DMS79 treated with DMSO at 0.1 percent for 48 hours (cell line): Measurements from ENCODE around the gene PGBD2.
A peak's percentile ranks its signal among the peaks of the same experiment; 100 is the strongest.
"Not testable (repeated sequence)": the region's sequence is repeated elsewhere in the genome, so short reads cannot be mapped to it uniquely, and the experiment has no call there.

Source experiments
- DNase-seq: peaks from one replicate; lab custom pipeline; 2025; lab: John Stamatoyannopoulos, UW

PGBD2 gene, protein sequence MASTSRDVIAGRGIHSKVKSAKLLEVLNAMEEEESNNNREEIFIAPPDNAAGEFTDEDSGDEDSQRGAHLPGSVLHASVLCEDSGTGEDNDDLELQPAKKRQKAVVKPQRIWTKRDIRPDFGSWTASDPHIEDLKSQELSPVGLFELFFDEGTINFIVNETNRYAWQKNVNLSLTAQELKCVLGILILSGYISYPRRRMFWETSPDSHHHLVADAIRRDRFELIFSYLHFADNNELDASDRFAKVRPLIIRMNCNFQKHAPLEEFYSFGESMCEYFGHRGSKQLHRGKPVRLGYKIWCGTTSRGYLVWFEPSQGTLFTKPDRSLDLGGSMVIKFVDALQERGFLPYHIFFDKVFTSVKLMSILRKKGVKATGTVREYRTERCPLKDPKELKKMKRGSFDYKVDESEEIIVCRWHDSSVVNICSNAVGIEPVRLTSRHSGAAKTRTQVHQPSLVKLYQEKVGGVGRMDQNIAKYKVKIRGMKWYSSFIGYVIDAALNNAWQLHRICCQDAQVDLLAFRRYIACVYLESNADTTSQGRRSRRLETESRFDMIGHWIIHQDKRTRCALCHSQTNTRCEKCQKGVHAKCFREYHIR

DNA sequence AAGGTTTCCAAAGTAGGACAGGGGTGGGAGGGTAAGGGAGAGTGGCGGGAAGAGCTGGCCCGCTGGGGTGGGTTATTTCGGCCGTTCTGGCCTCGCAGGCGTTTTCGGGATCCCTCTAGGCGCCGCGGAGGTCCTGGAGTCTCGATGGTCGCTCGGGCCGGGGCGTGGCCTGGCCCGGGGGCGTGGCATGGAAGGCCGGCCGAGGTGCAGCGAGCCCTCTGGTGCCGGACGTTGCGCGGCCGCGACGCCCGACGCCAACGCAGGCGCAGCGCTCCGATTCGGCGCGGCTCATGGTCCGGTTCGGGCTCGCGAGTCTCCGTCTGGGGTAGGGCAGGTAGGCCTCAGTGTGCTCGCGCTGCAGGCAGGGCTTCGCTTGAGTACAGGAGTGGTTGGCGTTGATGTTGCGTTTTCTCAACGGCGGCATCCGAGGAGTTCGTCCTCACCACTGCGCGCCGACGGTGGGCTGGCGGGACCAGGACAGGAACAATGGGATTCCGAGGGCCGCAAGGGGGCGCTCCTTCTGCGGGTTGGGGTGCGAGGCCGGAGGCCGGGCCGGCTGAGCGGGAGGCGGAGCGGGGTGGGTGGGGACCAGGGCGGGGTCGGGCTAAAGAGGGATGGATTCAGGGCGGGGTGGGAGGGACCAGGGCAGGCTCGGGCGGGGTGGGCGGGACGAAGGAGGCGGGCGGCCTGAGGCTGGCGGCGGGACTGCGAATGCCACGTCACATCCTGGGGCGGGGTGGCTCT lies at the start of gene PGBD2:
Gene PGBD2, plus strand, starts transcription at position 227 of the 744 bp plus-strand sequence. CDS start 7,628 bp downstream, outside the sequence.
- peak; percentile 89 for DNase-seq

DNA sequence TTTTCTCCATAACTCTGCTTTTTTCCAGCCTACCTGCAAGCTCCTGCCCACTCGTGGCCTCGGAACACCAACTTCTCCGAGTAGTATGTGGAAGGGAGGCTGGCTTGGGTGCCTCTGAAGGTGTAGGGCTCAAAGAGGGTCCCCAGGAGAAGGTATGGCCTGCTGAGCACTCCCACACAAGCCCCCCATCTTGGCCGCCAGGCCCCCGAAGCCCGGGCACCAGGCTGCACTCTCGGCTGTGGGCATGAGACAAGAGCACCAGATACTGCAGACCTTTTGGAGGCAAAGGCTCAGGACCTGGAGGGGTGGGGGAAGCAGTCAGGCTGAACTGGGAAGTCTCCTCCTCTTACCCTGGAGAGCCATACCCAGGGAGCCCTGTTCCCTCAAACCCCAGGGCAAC lies 48.8 kb upstream of the PGBD2 start:
- DNase-seq, result no peak

DNA sequence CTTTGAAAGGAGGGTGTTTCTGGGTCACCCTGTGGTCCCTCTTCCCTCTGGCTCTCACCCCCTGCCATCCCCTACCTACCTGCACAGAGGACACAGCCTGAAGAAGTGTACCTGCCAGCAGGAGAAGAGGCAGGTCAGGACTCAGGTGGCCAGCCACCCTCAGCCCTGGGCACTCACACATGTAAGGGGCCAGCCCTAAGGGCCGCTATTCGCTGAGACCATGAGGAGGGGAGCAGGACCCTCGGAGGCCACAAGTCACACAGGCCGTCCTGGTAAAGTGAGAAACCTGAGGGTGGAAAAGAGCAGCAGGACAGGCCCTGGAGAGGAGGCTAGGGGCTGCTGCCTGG lies 48.3 kb upstream of the PGBD2 start:
- DNase-seq, result no peak

DNA sequence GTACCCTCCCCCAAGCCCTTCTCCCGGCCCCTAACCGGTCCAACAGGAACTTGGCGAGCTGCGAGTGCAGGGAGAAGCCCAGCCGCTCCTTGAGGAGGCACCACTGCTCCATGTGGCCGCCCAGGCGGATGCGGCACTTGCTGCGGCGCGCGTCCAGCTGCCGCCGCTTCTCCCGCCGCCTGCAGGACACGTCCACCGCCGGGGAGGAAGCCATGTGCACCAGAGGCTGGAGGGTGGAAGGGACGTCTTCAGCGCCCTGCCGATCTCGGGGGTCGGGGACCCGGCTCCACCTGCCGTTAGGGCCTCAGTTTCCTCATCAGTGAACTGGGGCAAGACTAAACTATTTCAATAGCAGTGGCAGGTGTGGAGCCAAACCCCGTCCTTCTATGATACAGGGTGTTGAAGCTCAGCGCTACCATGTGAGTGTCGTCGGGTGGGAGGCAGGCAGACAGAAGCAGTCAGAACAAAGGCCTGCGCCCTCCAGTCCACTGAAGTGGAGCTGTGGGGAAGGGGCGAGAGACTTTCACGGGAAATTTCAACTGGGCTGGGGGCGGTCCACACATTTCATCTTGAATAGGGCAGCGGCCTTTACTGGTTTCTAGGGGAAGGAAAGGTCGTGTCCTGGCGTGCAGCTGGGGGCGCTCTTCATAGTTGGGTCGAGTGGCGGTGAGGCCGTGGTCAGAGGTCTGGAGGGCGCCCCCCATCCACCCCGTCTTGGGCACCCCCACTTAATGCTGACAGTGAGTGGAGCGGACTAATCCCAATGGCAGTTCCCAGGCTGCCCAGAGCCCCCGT lies 47.7 kb upstream of the PGBD2 start:
- DNase-seq, result peak; percentile 67

DNA sequence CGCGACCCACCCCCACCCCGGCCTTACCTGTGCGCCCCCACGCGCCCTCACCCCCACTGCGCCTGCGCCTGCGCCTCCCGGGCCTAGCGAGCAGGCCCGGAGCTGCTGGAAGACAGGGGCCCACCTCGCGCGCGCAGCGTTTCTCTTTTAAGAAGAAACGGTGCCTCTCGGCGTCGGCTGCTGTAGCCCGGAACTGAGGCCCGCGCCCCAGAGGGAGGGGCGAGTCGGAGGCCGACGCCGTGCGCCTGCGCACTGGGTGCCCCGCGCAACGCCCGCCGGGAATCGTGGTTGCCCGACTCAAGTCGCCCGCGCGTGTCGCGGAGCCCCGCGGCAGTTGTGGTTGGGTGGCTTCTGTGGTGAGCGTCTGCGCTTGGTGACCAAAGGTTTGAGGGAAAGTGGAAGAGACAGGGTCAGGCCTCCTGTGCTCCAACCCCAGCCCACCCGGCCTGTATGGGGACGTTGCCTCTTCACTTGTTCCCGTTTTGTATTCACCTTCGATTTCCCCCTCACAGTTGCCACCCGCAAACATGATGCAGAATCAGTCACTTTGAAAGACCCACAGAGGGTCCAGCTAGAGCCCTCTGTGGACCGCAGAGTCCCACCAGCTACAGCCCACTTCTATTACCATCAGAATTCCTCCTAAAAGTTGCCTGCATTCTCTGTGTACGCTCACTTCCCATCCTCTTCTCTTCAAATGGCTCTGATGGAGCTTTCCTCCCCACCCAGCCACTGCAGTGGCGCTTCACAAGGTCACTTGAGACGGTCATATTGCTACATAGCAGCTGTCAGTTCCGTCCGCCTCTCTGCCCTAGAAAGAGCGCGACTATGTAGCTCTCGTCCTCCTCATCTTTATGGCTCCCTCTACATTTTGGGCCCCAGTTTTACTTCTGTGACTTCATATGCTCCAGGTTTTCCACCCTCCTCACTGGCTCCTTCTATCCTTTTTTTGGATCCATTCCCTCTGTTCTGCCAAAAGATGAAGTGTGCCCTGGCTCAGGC lies 46.8 kb upstream of the PGBD2 start, which contains the start of gene ZNF692:
Gene ZNF692, minus strand, starts transcription at position 195 of the 999 bp plus-strand sequence. CDS start 776 bp downstream, outside the sequence.
- DNase-seq, result peak; percentile 97

DNA sequence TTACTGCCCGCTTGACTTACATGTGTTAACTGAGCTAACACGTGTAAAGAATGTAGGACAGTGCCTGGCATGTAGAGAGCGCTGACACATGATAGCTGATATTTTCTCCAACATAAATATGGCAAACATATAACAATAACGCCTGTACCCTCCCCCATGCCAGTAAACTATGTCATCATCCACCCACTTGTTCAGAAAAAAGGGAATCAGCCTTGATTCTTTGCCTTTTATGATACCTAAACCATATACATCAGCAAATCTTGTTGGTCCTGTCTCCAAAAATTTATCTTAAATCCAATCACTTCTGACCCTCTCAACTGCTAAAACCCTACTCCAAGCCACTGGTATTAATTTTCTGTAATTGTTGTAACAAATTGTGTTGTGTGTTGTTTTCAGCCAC lies 46.0 kb upstream of the PGBD2 start:
- DNase-seq, result no peak

DNA sequence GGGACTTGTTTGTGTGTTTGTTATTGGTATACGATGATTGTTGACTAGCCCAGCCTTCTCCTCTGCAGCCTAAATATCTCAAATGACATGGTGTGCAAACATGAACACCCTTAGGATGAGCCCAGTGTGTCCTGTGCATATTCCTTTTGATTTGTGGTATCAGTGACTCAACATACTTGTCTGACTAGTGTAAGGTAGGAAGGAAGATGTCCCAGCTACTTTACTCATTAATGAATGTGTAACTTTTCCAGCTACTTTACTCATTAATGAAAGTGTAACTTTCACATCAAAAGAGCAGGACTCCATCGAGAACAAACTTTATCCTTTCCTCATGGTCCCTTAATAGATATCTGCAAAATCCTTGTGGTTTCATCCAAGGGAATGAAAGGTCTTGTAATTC lies 44.4 kb upstream of the PGBD2 start:
- no peak for DNase-seq

DNA sequence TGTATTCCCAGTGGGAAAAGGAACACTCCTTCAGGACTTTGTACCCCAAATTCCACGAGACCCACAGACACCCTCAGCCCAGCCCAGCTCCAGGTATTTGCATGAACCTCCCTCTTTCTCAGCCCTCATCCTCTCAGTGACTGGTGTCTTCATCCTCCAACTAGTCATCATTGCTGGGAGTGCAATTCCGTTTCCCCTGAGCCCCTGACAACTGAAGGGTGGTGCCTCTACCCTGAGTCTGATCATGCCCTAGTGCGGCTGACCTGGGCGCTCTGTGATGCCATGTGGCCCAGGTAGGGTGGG lies 43.4 kb upstream of the PGBD2 start:
- no peak for DNase-seq

DNA sequence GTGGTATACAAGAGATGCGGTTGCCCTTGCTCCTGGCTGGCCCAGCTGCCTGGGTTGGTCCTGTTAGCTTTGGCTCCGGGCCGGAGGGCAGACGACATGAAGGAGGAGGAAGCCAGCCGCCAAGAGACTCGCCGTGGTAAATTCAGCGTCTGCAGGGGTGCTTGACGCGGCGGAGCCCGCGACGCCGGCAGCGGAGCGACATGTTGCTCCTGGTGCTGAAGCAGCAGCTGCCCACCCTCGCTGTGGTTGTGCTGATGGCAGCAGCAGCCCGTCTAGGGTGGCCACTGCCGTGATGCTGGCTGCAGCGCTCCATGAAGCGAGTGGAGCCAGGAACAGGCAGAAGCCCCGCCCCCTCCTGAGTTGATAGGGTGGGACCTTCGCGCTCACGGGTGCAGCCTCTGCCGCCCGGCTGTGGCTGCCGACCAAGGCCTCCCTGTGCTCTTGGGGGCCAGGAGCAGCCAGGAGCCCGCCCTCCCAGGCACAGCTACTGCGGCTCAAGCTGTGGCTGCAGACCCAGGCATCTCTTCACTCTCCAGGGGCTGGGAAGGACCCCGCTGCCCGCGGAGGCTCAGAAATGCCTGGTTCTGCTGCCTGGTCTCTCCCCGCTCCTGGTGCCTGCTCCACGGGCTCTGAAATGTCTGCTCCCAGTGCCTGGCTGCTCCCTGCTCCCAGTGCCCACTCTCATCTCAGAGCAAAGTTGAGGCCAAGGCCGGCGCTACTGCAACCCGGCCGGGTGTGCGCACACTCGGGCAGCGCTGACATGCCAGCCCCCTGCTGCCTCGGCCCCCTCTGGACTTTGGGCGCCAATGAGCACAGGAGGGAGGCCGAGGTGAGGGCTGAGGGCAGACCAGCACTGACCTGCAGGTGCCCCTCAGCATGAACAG lies 42.8 kb upstream of the PGBD2 start:
- DNase-seq, result peak; percentile 90

DNA sequence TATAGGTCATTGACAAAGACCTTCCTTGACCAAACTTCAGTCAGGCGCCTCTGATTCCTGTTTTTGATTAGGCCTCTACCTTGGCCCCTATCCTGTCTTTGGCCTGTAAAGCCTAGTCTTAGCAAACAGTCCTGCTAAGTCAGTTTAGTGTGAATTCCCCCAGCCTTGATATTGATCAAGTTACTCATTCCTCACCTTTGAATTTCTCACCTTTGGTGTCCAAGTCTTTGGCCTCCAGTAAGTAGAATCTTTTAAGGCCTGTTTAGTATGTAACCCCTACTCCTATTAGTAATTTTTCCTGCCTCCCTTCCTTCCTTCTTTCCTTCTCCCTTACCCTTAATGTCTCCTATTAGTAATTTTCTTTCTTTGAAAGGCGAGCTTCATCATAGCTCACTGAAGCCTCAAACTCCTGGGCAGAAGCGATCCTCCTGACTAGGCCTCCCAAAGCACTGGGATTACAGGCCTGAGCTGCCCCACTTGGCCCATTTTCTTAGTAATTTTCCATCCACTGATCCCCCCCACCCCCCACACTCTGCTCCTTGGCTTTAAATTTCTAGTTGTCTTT lies 34.1 kb upstream of the PGBD2 start:
- no peak for DNase-seq

DNA sequence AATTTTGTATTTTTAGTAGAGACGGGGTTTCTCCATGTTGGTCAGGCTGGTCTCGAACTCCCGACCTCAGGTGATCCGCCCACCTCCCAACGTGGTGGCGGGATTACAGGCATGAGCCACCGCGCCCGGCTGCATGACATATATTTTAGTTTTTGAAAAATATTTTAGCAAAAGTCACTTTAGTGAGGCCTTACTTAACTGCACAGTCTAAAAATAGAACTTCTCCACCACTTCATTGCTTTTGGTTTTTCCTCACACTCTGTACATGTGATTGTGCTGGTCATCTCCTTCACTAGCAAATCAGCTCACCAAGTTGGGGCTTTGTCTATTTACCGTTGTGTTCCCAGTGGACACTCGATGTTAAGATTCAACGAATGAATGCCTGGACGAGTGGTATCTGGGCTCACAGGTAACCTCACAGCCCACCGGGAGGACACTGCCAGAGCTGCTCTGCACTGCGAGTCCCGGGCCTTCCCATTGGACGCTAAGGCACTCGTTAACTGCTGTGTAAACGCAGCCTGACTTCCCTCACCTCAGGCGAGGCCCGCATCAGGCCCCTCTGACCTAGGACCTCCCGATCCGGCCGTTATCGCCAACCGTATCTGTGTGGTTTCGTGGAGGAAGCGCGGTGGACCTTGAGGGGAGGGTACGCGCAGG lies 33.2 kb upstream of the PGBD2 start:
- DNase-seq, result peak; percentile 74

DNA sequence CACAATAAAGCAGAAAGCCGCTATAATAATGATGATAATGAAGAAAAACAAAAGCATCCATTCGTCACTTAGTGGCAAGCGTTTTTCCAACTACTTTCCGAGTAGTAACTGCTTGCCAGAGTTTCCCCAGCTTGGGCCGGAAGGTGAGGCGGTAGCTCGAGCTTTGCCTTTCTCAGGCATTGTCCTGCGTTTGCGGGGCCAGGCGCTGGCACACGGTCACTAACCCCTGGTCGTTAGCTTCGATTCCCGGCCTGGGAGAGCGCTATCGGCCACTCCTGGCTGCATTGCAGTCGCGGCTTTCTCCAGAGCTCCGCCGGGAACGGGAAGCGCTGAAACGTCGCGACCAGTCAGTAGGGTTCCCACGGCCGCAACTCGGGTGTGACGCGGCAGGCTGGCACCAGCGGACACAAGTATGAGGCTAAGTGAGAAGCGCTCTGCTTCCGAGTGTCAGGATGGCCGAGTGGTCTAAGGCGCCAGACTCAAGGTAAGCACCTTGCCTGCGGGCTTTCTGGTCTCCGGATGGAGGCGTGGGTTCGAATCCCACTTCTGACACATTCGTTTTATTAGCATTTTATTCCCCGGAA lies 32.5 kb upstream of the PGBD2 start:
- peak; percentile 92 for DNase-seq

DNA sequence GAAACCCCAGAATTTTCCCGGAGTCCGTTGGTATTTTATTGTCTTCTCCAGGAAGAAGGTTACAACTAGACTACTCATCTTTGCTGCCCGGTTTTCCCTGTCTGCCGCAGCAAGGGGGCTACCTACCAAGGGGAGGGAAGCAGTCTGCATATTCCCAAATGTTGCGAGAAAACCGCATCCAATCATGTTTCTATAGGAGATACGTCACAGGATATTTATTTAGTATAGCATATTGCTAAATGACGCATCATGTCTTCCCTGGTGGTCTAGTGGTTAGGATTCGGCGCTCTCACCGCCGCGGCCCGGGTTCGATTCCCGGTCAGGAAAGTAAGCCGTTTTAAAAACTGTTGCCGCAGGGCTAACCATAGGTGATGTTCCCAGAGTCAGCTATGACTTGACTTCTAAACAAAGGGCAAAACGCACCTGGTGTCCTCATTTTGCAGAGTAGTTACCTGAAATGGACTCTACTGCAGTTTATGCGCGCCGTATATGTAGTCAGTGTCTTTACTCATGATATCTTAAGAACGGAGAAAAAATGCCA lies 32.0 kb upstream of the PGBD2 start:
- DNase-seq, result peak; percentile 89

DNA sequence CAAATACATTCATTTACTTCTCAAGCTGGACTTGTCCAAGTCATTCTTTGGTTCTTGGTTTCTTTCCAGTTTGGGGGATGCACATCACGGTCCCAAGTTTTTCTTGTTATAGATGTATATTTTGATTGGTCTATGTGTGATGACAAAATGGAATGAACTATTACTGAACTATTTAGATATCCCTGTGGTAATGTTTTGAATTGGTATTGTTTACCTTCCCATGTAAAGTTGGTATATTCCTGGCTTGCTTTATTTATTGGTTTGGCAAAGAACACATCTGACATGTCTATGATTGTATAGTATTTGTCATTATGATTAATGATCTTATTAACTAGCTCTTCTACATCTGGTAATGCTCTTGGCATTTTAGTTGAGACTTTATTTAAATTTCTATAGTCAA lies 24.8 kb upstream of the PGBD2 start:
- no peak for DNase-seq

DNA sequence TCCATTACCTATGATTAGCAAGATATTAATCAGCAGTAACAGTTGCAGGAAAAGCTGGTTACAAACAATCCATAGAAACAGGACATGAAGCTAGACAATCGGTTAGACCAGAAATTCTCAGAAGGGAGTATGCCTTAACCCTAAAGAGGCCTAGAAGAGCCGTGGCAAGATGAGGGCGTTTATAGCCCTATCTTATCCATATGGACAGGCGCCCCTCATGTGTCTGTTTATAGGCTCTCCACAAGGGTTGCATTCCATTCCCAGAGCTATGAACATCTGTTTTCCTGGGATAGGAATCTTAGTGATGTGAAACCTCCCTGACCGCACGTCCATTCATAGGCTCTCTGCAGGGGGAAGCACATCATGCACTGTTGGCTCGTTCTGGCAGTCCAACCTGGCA lies 23.6 kb upstream of the PGBD2 start:
- DNase-seq, result not testable (repeated sequence)

DNA sequence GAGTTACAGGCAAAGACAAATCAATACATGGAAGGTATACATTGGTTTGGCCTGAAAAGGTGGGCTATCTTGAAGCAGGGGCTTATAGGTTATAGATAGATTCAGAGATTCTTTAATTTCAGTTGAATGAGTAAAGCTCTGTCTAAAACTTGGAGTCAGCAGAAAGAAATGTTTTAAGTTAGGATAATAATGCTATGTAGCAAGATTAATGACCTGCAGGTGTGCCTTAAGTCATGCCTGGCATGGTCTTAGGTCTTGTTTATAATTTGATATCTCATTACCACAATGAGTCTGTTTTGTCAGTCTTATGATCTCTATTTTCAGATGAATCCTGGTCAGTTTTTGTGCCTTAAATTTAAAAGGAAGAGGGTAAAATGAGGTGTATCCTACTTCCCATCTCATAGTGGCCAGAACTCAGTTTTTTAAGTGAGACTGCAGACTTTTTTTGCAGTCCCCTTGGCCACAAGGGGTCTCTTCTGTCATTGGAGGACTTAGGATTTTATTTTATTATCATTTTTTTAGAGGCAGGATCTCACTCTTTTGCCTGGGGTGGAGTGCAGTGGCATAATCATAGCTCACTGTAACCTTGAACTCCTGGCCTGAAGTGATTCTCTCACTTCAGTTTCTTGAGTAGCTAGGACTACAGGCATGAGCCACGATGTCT lies 21.3 kb upstream of the PGBD2 start:
- DNase-seq, result no peak

DNA sequence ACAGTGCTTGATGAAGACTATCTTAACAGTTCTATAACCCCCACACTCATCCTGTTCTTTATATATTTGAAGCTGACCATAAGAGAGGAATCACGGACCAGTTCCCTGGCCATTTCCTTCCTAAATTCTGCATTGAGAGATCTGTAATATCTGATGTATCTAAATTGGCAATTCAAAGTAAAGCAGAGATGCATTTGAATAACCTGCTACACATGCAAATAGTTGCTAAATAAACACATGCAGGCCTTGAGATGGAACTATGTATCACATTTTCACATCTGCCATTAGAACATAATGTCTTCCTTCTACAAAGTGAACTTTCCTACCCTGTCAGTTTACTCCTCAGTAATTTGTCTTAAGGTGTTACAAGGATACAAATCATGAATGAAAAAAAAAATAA lies 20.4 kb upstream of the PGBD2 start:
- no peak for DNase-seq
